OCI-LY7 (cell line): ENCODE results near the gene PCK1.

ENCODE experiments used
- EZH2phosphoT487 ChIP-seq: fragments of 200-600 bp; sonication (generic); IDR thresholded peaks from 2 replicates; pipeline ENCODE4 v1.6.1; 2018; ENCODE audit warnings: low read depth, borderline replicate concordance, mild to moderate bottlenecking, mixed run types, antibody characterized with exemption, low read length, moderate library complexity, mixed read lengths
- TF ChIP-seq, protein P1 (sequence below): fragments of 200-600 bp; sonication (generic); conservative IDR thresholded peaks from 2 replicates; pipeline ENCODE4 v1.5.1; 2014; ENCODE audit warnings: mild to moderate bottlenecking, antibody characterized with exemption, low read length, moderate library complexity, mixed read lengths

DNA sequence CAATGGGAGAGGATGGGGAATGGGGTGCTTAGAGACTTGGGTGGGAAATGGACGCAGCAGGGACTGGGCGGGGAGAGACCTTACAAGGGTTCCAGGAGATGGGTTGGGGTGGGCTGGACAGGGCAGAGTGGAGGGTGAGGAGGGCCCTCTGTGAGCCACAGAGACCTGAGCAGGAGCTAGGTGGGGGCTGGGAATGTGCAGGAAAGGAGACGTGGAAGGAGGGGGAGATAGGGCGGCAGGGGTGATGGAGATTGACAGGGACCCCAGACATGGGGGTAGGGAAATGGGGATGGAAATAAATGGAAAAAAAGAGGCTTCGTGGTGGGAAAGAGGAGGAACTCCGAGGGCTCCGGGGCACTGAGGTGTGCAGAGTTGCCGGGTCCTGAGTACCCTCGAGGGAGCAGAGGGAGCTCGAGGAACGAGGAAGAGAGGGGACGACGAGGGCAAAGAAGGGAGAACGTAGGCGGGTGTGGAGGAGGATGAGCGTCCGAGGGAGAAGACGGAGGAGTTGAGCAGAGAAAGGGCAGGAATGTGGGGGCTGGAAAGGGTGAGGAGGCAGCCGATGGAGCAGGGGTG lies 33.9 kb upstream of the PCK1 start:
- TF ChIP-seq, protein P1, sequence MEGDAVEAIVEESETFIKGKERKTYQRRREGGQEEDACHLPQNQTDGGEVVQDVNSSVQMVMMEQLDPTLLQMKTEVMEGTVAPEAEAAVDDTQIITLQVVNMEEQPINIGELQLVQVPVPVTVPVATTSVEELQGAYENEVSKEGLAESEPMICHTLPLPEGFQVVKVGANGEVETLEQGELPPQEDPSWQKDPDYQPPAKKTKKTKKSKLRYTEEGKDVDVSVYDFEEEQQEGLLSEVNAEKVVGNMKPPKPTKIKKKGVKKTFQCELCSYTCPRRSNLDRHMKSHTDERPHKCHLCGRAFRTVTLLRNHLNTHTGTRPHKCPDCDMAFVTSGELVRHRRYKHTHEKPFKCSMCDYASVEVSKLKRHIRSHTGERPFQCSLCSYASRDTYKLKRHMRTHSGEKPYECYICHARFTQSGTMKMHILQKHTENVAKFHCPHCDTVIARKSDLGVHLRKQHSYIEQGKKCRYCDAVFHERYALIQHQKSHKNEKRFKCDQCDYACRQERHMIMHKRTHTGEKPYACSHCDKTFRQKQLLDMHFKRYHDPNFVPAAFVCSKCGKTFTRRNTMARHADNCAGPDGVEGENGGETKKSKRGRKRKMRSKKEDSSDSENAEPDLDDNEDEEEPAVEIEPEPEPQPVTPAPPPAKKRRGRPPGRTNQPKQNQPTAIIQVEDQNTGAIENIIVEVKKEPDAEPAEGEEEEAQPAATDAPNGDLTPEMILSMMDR: no peak
- TF ChIP-seq EZH2phosphoT487: no peak
